GM18505 (cell line): ENCODE data around the gene ITSN1.

ENCODE experiments used
- ATAC-seq: cut with Tn5 transposase; IDR thresholded peaks from one replicate; pipeline ENCODE4 v1.9.1; 2021; ENCODE audit not compliant: unreplicated experiment
- POLR2A ChIP-seq: IDR thresholded peaks from 4 replicates; pipeline ENCODE4 v1.6.1; 2011; ENCODE audit warnings: borderline replicate concordance; ENCODE audit not compliant: insufficient read depth, insufficient read length; ENCODE audit errors: extremely low read depth

The ITSN1 gene

DNA sequence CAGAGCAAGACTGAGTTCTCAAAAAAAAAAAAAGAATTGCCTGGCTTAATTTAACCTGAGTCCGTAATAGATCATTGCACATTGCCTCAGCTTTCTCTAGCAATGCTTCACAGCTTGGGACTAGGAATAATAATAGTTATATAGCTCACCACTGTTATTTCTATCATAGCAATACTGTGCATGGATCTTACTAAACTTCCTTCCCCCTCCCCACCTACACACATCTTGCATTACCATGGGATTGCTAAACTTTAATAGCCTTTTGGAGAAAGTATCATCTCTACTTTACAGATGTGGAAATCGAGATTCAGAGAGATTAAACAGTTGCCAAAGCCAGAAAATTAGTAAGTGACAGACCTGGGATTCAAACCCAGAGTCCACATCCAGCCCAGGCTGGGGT lies 173.9 kb downstream of the ITSN1 start:
- TF ChIP-seq POLR2A = no peak
- ATAC-seq = no peak

DNA sequence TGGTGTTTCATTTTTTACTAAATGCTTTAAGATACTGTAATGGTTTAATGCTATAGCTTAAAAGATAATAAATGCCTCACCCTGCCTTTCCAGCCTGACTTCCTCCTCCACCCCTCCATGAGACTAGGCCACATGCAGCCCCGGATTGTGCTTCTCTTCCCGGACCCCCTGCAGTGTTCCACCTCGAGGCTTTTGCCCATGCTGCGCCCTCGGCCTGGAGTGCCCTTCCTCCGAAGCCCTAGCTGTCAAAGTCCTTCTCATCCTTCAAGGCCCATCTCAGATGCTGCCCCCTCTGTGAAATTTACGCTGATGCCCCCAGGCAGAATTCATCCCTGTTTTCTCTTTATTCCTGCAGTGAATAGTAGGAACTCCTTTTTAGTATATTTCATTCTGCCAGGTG lies 174.8 kb downstream of the ITSN1 start:
- no peak for ATAC-seq
- no peak for TF ChIP-seq POLR2A

DNA sequence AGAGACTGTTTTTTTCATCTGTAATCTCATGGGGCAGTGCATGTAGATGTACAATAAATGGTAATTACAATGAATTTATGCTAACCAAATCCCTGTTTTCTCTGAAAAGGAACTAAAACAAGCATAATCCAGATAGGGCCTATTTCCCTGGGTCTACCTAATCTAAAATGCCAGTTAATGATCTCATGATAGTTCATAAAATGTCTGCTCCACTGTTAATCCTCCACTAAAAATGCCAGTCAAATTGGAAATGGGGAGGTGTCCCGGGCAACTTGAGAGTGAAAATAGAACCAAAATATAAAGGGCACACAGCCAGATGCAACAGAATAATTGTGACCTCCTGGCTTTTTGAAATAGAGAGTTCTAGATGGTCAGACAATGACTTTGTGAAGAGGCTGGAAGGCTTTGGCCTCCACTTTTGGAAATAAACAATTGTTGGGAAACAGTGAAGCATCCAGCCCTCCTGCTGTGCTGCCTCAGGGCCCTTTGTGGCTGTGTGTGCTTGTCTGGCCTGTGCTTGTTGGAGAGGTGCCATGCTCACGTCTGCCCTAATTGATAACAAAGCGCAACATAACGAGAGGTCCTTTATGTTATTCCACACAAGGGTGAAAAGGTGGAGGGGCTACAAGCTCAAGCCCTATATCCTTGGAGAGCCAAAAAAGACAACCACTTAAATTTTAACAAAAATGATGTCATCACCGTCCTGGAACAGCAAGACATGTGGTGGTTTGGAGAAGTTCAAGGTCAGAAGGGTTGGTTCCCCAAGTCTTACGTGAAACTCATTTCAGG lies 175.6 kb downstream of the ITSN1 start:
- no peak for TF ChIP-seq POLR2A
- ATAC-seq = no peak

DNA sequence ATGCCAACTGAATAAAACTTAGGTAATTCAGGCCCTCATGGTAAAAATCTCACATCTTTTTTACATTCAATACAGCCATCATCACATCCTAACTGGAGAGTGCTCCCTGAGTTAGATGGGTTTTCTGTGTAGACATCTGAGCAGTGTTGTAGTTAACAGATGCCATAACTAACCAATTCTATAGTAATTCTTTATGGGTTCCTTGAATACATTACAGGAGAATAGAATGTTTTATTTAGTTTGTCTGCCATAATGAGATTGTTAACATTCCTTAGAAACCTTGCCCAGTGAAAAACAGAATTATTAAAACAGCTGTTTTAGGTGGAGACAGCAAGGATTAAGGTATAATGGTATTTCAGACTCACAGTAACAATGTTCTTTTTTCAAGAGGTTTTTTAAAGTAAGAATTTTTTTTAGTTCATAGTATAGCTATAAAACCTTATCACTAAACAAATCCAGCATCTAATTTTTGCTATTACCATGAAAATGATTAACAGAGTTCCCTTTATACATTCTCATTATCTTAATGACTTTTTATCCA lies 178.0 kb downstream of the ITSN1 start:
- no peak for TF ChIP-seq POLR2A
- no peak for ATAC-seq

DNA sequence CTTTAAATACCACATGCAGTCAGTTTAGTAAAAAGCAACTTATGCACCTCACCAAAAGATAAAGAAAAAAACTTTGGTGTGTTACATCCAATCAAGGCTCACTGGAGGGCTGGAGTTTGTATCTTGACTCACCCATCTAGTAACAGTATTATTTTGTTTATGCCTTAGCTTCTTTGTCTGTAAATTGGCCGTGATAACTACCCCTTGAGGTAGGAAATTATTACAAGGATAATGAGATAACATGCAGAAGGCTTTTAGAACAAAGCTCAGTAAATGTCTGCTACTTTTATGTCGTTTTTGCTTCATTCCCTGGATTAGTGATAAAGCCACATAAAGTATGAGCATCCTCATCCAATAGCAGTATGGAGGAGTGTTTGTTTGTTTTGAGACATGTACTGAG lies 178.5 kb downstream of the ITSN1 start:
- TF ChIP-seq POLR2A = no peak
- no peak for ATAC-seq

DNA sequence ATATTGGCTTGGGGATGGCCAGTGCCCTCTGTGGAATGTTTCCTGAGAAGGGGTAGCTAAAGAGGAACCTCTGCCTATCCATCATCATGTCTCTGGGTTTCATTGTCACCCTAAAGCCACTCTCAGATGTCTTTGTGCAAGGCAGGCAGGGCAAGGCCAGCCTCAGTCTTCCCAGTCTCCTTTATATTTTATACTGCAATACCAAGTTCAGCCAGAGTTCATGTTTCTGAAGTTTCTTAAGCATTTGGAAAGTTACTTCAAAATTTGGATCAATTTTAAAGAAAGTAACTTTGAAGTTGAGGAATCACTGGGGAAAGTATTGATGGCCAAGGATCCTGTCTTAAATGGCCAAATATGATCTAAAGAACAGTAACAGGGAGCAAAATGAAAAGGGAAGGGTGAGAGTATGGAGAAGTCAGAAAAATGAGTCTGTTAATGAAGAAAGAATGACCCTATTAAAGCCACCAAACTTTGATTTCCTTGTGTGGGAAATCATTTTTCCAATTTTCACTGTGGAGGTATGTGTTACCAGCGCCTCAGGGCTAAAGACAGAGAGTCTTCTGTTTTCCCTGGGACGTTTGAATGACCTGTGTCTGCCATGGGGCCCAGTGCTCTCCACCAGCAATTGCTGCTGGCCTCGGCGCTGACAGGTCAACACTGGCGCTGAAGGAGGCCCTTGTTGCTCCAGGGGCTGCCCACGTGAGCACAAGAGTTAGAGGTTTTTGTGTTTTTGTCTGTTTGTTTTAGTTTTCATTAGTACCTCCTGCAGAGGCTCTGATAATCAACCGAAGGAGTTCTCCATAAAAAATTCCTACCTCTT lies 179.4 kb downstream of the ITSN1 start:
- TF ChIP-seq POLR2A = no peak
- ATAC-seq = no peak

DNA sequence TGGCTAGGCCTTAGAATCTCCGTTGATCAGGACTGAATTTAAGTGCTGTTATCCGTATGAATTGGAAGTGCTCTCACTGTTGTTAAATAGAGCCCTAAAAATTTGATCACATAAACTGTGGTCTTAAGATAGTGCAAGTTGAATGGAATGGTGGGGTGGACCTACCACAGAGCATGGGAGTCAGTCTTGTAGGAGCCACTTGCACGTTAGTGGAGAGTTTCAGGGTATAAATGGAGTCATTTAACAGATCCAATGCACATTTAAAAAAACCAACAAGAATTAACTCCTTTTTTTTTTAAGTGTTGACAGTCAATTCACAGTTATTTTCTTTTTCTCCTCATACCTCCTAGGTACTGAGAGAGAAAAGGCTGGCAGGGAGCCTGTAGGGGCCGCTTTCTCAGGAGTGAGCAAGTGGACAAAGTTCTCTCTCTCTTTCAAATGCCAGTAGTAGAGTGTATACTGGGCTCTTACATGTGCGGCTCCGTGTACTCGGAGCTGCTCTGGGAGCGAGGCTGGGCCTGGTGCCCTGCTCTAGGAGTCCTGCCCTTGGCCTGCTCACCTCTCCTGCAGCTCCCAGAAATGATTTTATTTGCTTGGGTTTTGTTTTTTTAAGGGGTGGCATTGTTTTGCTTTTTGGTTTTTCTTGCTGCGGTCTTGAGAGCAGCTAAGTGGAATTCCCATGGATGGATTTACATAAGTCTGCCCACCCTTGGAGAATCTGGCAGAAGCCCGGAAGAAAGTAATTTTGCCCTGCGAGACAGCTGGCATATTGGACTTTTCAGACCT lies 182.0 kb downstream of the ITSN1 start:
- ATAC-seq = no peak
- no peak for TF ChIP-seq POLR2A

DNA sequence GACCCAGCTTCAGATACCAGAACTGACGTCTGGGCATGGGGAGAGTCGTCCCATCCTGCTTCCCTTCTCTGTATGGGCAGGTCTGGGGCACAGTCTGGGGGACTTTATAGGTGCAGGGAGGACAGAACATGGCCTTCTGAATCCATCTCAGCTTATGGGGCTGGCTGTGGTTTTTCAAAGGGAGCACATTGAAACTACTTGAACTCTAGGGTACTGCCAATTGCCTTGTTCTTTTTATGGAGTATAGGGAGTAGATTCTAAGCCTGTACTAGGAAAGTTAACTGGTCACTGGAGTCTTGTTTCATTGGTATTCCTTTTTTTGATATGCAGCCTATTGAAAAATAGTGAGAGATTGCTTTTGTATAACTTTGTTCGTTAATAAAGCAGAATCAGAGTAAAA lies 183.1 kb downstream of the ITSN1 start:
- no peak for TF ChIP-seq POLR2A
- ATAC-seq = no peak

DNA sequence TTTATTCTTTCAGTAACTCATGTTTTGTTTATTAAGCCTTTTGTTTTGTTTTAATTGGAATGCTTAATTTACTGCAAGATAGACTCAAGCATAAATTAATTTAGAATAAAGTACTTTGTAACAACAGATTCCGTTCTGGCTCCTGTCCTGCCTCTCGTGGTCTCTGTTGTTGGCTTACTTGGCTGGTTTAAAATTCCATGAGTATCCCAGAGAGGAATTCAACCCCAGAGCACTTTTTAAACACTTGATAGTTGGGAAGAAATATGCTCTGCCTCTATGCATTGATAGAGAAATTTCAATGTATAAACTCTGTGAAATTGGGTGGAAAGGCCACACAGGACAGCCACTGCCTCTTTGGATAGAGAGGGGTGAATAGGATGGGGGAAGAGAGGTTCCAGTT lies 183.6 kb downstream of the ITSN1 start:
- TF ChIP-seq POLR2A = no peak
- no peak for ATAC-seq

DNA sequence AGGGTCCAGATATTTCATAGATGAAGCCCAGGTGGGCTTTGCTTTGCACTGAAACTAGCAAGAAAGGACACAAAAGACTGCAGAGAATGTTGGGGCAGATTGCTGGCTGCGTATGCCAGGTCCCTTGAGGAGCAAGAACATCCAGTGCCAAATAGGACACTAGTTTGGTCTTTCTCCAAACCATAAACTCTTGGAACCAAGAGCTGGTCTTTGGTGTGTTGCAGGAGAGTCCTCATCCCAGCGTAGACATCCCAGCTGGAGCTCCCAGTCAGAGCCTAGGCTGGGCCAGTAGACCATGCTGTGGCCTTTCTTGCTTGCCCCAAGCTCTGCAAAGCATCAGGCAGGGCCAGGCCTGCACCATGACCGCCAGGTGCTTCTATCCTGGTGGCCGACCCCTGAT lies 185.8 kb downstream of the ITSN1 start:
- no peak for ATAC-seq
- no peak for TF ChIP-seq POLR2A

DNA sequence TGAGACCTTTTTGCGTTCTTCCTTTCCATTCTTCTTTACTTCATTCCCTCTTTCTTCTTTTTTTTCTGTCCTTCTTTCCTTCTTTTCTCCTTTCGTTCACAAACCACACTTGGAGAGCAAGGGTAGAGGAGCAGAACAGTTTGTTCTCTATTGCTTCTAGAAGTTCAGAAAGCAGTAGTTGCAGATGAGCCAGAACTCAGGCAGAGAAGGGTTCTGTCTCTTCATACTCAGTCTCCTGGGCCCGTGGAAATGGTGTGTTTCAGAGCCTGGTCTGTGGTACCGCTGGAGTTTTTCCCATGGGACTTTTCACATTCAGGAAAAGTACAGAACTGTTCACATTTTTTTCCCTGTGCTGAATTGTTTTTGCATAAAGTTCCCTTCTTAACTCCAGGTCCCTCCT lies 186.3 kb downstream of the ITSN1 start:
- TF ChIP-seq POLR2A = no peak
- ATAC-seq = no peak

DNA sequence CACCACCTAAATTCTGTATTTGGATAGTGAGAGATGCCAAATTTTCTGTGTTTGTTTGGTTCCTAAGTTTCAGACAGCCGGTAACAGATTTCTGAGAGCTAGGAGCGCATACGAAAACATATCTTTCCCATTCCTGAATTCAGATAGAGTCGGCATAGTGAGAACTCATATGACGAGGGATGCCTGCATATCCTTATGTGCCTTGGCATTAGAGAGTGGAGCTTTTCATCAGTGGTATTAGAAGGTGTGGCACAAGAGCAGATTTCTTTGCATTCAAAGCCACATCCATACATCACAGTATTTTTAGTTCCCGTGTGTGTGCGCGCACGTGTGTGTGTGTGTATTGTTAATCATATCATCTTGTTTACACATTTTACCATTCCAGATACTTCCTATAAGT lies 187.5 kb downstream of the ITSN1 start:
- ATAC-seq = no peak
- no peak for TF ChIP-seq POLR2A
